GM18498 (cell line): ENCODE data around the gene WDFY3.
"Not testable (repeated sequence)": the region's sequence is repeated elsewhere in the genome, so short reads cannot be mapped to it uniquely, and the experiment has no call there.

Source experiments
- ATAC-seq: cut with Tn5 transposase; IDR thresholded peaks from one replicate; pipeline ENCODE4 v1.9.1; 2021; ENCODE audit warnings: mild to moderate bottlenecking, moderate library complexity; ENCODE audit not compliant: unreplicated experiment

WDFY3 gene

DNA sequence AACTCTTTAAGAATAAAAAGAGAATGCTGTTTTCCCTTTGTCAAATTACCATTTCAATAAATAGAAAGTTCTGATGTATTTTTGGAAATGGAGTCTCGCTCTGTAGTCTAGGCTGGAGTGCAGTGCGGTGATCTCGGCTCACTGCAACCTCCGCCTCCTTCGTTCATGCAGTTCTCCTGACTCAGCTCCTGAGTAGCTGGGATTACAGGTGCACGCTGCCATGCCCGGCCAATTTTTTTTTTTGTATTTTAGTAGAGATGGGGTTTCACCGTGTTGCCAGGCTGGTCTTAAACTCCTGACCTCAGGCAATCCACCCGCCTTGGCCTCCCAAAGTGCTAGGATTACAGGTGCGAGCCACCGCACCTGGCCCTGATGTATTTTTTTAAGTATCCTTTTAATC is 159.9 kb downstream of the WDFY3 start:
- not testable (repeated sequence) for ATAC-seq

DNA sequence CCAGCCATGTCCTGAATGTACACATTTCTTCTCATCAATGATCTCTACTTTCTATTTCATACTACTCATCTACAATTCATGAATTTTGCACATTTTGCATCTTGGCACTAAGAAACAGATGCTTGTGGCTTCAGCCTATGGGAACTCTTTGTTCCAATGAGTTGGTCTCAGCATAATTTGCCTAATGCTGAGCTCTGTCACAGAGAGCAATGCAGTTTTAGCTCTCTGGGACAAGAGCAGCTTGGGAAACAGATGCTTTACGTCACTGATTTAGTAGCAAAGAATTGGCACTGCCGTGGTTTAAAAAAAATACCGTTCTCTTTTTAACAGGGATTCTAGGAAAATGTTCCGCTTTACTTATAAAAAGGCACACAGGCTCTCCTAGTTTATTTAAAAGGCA is 162.4 kb downstream of the WDFY3 start:
- no peak for ATAC-seq

GRCh38 chr4:84803720-84804119 is 162.8 kb downstream of the WDFY3 start:
- no peak for ATAC-seq

GRCh38 chr4:84803116-84803515 is 163.4 kb downstream of the WDFY3 start:
- ATAC-seq = no peak

DNA sequence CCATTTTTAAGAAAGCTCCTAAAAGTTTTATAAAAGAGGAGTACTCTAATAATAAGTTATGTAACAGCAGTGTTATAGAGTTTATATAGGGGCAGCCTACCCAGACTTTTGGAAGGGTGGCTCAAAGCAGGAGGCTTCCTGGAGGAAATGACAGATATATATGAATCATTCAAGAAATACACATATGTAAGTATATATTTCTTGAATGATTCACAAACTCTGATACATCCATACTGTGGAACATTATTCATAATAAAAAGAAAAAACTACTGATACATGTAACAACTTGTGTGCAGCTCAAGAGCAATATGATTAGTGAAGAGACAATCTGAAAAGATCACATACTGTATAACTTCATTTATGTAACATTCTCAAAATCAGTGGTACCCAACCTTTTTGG is 166.2 kb downstream of the WDFY3 start:
- no peak for ATAC-seq

DNA sequence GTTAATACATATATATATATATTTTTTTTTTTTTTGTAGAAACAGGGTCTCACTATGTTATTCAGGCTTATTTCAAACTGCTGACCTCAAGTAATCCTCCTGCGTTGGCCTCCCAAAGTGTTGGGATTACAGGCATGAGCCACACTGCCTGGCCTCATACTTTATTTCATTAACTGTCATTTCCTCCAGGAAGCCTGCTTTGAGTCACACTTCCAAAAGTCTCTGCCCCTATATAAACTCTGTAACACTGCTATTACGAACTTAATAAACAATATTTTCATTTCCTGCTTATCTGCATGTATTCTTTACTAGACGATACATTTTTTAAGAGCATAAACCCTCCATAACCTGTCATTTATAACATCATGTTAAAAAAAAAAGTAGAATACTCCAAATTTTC is 167.2 kb downstream of the WDFY3 start:
- ATAC-seq = no peak

DNA sequence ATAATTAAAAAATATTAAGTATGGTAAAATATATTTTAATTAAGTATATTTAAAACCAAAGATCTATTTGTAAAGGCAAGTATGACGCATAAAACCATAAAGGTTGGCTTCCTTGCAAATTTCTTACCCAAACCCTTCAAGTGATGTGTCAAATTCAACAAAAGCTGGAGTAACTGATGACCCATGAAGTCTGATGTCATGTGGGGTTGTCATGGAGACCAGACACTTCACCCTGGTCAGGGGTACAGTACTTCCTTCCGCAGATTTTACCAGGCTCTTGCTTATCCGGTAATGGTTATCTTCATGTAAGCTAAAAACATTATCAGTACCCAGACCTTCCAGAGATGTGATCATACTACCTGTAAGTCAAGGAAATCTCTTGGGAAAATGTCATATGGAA is 170.1 kb downstream of the WDFY3 start:
- no peak for ATAC-seq

DNA sequence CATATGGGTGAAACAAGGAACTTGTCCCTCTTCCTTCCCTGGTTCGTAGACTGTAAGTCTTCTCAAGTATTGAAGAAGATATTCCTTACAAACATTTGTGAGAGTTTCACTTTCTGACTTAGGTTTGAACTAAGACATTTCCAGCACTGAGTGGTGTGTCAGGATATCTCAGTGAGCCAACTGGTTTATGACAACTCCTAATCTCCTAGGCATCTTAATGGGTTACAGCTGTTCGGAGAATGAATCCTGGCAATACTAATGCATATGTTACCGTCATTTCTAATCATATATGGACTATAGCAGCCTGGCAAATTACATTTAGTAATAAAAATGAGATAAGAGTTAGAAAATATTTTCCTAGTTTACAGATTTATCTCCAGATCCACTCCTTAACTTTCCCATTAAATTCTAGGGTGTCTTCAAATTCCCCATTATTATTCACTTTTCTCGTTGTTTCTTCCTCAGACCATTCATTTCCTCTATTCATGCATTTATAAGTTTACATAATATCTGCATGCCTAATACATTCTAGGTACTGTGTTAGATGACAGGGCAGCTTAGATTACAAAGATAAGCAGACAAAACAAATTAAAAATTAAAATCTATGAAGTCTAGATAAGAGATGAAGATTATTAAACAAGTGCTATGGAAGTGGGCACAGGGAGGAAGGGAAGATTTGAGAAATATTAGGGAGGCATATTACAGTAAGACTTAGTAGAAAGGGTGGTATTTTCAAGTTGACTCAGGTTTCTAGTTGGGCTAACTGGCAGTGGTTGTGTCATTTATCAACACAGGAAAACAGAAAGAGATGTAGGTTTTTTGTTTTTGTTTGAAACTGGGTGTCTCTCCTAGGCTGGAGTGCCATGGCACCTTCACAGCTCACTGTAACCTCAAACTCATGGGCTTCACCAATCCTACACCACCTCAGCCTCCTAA is 173.9 kb downstream of the WDFY3 start:
- ATAC-seq = no peak

DNA sequence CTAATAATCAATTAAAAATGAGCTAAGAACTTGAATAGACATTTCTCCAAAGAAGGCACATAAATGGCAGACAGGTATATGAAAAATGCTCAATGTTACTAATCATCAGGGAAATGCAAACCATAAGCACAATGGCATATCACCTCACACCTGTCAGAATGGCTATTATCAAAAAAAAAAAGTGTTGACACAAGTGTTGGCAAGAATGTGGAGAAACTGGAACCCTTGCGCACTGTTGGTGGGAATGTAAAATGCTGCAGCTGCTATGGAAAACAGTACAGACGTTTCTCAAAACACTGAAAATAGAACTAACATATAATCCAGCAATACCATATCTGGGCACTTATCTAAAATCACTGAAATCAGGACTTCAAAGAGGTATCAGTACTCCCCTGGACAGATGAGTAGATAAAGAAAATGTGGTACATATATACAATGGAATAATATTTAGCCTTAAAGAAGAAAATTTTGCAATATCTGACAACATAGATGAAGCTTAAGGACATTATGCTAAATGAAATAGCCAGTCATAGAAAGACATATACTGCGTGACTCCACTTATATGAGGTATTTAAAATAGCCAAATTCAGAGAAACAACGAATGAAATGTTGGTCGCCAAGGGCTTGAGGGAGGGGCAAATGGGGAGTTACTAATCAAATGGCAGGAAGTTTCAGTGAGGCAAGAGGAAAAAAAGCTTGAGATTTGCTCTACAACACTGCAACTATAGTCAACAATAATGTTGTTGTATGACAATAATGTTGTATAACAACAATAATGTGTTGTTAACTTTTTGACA is 175.5 kb downstream of the WDFY3 start:
- no peak for ATAC-seq

- no peak for ATAC-seq
Measured at GRCh38 chr4:84786478-84786877, 180.0 kb downstream of the WDFY3 start.

DNA sequence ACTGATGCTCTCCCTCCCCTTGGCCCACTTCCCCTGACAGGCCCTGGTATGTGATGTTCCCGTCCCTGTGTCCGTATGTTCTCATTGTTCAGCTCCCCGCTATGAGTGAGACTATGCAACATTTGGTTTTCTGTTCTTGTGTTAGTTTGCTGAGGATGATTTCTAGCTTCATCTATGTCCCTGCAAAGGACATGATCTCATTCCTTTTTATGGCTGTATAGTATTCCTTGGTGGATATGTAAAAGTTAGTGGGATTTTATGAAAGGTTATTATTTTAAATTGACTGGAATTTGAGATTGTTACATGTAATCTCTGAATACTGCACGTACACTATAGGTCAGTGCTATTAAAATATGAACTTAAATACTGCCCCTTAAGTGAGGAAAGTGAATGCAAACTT is 184.0 kb downstream of the WDFY3 start:
- ATAC-seq = no peak

DNA sequence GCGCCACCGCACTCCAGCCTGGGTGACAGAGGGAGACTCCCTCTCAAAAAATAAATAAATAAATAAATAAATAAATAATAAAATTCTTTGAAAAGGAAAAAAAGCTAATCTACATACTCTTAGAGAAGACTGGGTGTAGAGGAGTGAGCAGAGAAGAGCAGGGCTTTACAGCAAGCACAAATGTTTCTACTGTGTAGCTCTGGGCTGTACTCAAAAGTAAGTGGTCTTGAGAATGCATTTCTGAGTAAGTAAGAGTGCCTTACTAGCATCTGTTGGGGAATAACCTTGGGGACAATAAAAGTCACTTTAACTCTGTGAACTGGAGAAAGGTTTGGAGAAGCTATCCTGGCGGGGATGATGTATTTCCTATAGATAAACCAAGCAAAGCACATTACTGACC is 185.8 kb downstream of the WDFY3 start:
- ATAC-seq = no peak

DNA sequence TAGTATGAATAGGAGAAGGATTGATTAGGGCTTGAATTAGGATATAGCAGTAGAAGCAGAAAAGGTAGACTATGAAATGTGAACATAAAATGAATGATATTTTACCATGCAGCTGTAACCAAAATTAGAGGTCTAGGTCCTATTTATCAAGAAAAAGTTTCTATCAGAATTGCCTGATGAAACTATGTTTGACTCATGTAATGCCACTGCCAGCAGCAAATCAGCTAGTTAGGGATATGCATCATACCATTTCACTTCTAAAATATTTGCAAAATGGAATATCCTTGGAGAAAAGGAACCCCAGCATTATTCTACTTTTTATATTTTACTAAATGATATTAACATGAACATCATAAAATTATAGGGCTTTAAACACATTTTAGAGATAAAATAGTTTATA is 188.4 kb downstream of the WDFY3 start:
- no peak for ATAC-seq

GRCh38 chr4:84767168-84767567 is 199.3 kb downstream of the WDFY3 start:
- no peak for ATAC-seq

GRCh38 chr4:84753321-84753972 is 213.0 kb downstream of the WDFY3 start:
- no peak for ATAC-seq

- ATAC-seq = no peak
Measured at GRCh38 chr4:84751707-84752106, 214.8 kb downstream of the WDFY3 start.

GRCh38 chr4:84750960-84751283 is 215.6 kb downstream of the WDFY3 start:
- ATAC-seq = no peak

GRCh38 chr4:84750260-84750959 is 216.1 kb downstream of the WDFY3 start:
- peak; percentile 80 for ATAC-seq

DNA sequence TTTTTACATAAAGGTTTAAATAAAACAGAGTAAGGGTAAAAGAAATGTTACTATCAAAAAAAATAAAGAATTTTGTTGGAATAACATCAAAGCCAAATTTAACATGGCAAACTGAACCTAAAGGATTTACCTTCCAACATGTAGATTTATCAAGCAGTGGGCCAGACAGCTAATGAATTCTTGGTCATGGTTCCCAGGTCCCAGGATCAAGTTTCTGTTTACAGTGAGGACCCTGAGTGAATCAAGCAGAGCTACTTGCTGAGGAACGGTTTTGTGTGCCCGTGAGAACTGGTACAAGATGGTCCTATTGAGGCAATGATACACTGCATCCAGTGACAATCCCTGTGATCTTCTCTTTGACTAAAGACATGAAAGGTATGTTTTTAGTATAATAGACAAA is 226.4 kb downstream of the WDFY3 start:
- no peak for ATAC-seq

GRCh38 chr4:84738622-84739021 is 227.9 kb downstream of the WDFY3 start:
- ATAC-seq = no peak

DNA sequence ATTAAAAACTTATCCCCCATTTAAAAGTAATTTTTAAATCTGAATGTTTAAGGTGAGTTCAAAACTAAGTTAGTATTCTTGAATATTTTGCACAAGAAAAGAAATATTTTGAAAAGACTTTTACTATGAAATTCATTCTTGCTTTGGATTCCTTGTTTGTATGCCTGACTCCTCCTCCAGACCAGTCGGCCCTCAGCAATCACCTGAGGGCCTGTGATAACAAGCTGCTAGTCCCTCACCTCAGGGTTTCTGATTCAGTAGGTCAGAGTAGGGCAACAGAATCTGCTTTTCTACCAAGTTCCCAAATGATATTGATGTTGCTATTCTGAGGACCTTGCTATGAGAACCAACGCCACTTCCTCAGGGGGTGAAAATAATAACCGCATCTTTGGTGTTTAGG is 228.8 kb downstream of the WDFY3 start:
- no peak for ATAC-seq
